OCI-LY1 (cell line): ENCODE measurements around the gene LDLRAD3.

Experiments
- H2AFZ ChIP-seq: fragments of 200-600 bp; sonication (generic), shearing (Covaris generic); 2 replicates; pipeline ENCODE4 v1.6.0; 2014; ENCODE audit warnings: antibody characterized with exemption, mild to moderate bottlenecking, low read length
- H3F3A ChIP-seq: fragments of 200-600 bp; sonication (generic), shearing (Covaris generic); 2 replicates; pipeline ENCODE4 v1.6.0; 2014; ENCODE audit warnings: mild to moderate bottlenecking, antibody characterized with exemption, low read length, moderate library complexity; ENCODE audit not compliant: insufficient read depth
- H3K27ac ChIP-seq: fragments of 200-600 bp; sonication (generic); 2 replicates; pipeline ENCODE4 v1.5.1; 2014; ENCODE audit warnings: low read length, mixed run types, mild to moderate bottlenecking, low read depth; ENCODE audit not compliant: poor library complexity, severe bottlenecking
- H3K27me3 ChIP-seq: fragments of 200-600 bp; sonication (generic); 2 replicates; pipeline ENCODE4 v1.6.0; 2014; ENCODE audit warnings: antibody characterized with exemption, mild to moderate bottlenecking, low read length, moderate library complexity; ENCODE audit not compliant: insufficient read depth
- H3K36me3 ChIP-seq: fragments of 200-600 bp; sonication (generic); 2 replicates; pipeline ENCODE4 v1.6.1; 2014; ENCODE audit warnings: mild to moderate bottlenecking, antibody characterized with exemption, low read length, moderate library complexity, mixed read lengths; ENCODE audit not compliant: insufficient read depth
- H3K4me1 ChIP-seq: fragments of 200-600 bp; sonication (generic); 2 replicates; pipeline ENCODE4 v1.5.1; 2014; ENCODE audit warnings: mild to moderate bottlenecking, low read length, moderate library complexity; ENCODE audit not compliant: insufficient read depth, severe bottlenecking
- H3K4me2 ChIP-seq: fragments of 200-600 bp; sonication (generic), shearing (Covaris generic); 2 replicates; pipeline ENCODE4 v1.6.1; 2014; ENCODE audit warnings: low read length
- H3K4me3 ChIP-seq: fragments of 200-600 bp; sonication (generic); 2 replicates; pipeline ENCODE4 v1.5.1; 2014; ENCODE audit warnings: low read length, low read depth, mild to moderate bottlenecking, mixed read lengths; ENCODE audit not compliant: poor library complexity, severe bottlenecking
- H3K79me2 ChIP-seq: fragments of 200-600 bp; shearing (Covaris generic); 2 replicates; pipeline ENCODE4 v1.6.1; 2016; ENCODE audit warnings: mixed run types, low read length, mixed read lengths; ENCODE audit not compliant: insufficient read depth
- H3K9ac ChIP-seq: fragments of 200-600 bp; sonication (generic), shearing (Covaris generic); 2 replicates; pipeline ENCODE4 v1.6.1; 2014; ENCODE audit warnings: mild to moderate bottlenecking, low read length, mixed read lengths
- H3K9me2 ChIP-seq: fragments of 200-600 bp; sonication (generic), shearing (Covaris generic); 2 replicates; pipeline ENCODE4 v1.6.1; 2014; ENCODE audit warnings: low read depth, mild to moderate bottlenecking, low read length, mixed read lengths
- H3K9me3 ChIP-seq: fragments of 200-600 bp; shearing (Covaris generic); 2 replicates; pipeline ENCODE4 v1.6.1; 2014; ENCODE audit warnings: low read length, mixed read lengths
- H4K20me1 ChIP-seq: fragments of 200-600 bp; sonication (generic), shearing (Covaris generic); 2 replicates; pipeline ENCODE4 v1.6.0; 2016; ENCODE audit warnings: mild to moderate bottlenecking, low read length; ENCODE audit not compliant: insufficient read depth
- CTCF ChIP-seq: fragments of 200-600 bp; sonication (generic), shearing (Covaris generic); IDR thresholded peaks from 2 replicates; pipeline ENCODE4 v1.5.1; 2017; ENCODE audit warnings: mild to moderate bottlenecking, antibody characterized with exemption, low read length, moderate library complexity, mixed read lengths
- EZH2 ChIP-seq: fragments of 200-600 bp; sonication (generic), shearing (Covaris generic); IDR thresholded peaks from 2 replicates; pipeline ENCODE4 v1.8.0; 2017; ENCODE audit warnings: borderline replicate concordance, mixed run types, mild to moderate bottlenecking, antibody characterized with exemption, low read length, moderate library complexity, mixed read lengths

LDLRAD3 gene

GRCh38 chr11:36053281-36053680 is 109.4 kb downstream of the LDLRAD3 start:
- Histone ChIP-seq H3K4me1 (no peaks in the 10 kb centered on the region), H3K27me3 (no peaks in the 10 kb centered on the region), H3K9me2 (no peaks in the 10 kb centered on the region), H3F3A (no peaks in the 10 kb centered on the region), H3K4me2 (no peak overlapping the region), H3K79me2 (no peaks in the 10 kb centered on the region), H3K36me3 (no peaks in the 10 kb centered on the region), H3K4me3 (no peak overlapping the region), H2AFZ (no peak overlapping the region), H3K9me3 (no peaks in the 10 kb centered on the region), H3K9ac (no peak overlapping the region), H3K27ac (no peak overlapping the region), H4K20me1 (no peaks in the 10 kb centered on the region)
- TF ChIP-seq EZH2 (no peak), CTCF (no peak)

GRCh38 chr11:36053862-36054261 is 110.0 kb downstream of the LDLRAD3 start:
- Histone ChIP-seq H3K9ac (no peak overlapping the region), H4K20me1 (no peaks in the 10 kb centered on the region)
- no peak for TF ChIP-seq CTCF
- no peak for TF ChIP-seq EZH2

GRCh38 chr11:36054628-36055027 is 110.8 kb downstream of the LDLRAD3 start:
- TF ChIP-seq EZH2 (no peak), CTCF (no peak)
- Histone ChIP-seq H3K79me2 (no peaks in the 10 kb centered on the region), H3K9me3 (no peaks in the 10 kb centered on the region), H4K20me1 (no peaks in the 10 kb centered on the region), H3K4me2 (no peak overlapping the region), H3K4me3 (no peak overlapping the region), H3K4me1 (no peaks in the 10 kb centered on the region), H3K36me3 (no peaks in the 10 kb centered on the region), H3K9ac (no peak overlapping the region), H3K9me2 (no peaks in the 10 kb centered on the region), H3K27me3 (no peaks in the 10 kb centered on the region), H3F3A (no peaks in the 10 kb centered on the region), H3K27ac (no peak overlapping the region), H2AFZ (no peak overlapping the region)

More at GRCh38 chr11:36053862-36054261, 110.0 kb downstream of the LDLRAD3 start:
- Histone ChIP-seq H2AFZ (no peak overlapping the region), H3K9me3 (no peaks in the 10 kb centered on the region), H3K4me3 (no peak overlapping the region), H3K4me1 (no peaks in the 10 kb centered on the region), H3K79me2 (no peaks in the 10 kb centered on the region), H3K9me2 (no peaks in the 10 kb centered on the region), H3K36me3 (no peaks in the 10 kb centered on the region), H3K4me2 (no peak overlapping the region), H3K27ac (no peak overlapping the region), H3F3A (no peaks in the 10 kb centered on the region), H3K27me3 (no peaks in the 10 kb centered on the region)
